H1 (cell line): ENCODE data around the gene NUDT12. TPM values are rescaled to one million over a fixed set of nuclear protein-coding genes. Genes with fewer than 3 reads are reported as not detected.

Source experiments
- CTCF ChIA-PET: fragments of 300-600 bp; sonication (Branson Sonifier 250); formaldehyde crosslinking; loops from one replicate; lab custom pipeline; 2021; ENCODE audit not compliant: partially characterized antibody; lab: Charles Lee
- POLR2A ChIA-PET: fragments of 300-600 bp; sonication (Branson Sonifier 250); formaldehyde crosslinking; loops from one replicate; lab custom pipeline; 2021; ENCODE audit warnings: inconsistent platforms; ENCODE audit not compliant: partially characterized antibody; lab: Charles Lee
- DNase-seq, 2 experiments: peaks; one replicate each; pipeline versions ENCODE4 v3.0.0 to v3.0.0-alpha.2; 2010 to 2022; ENCODE audit warnings: low spot score in 2 of 2, low read depth in 1 of 2, mixed read lengths in 1 of 2
- FAIRE-seq: peaks from 2 replicates; lab custom pipeline; 2011; peaks lifted over from hg19 to GRCh38; lab: Jason Lieb, UNC
- H2AFZ ChIP-seq: 2 replicates; pipeline ENCODE4 v1.8.1; 2012; ENCODE audit warnings: low read length, inconsistent platforms
- H2AK5ac ChIP-seq: 2 replicates; pipeline ENCODE4 v1.6.1; 2013; ENCODE audit warnings: low read depth, low read length
- H2BK120ac ChIP-seq: replicated peaks from 2 replicates; pipeline ENCODE3; 2013; ENCODE audit warnings: low read depth, low read length, inconsistent platforms
- H2BK12ac ChIP-seq: 2 replicates; pipeline ENCODE4 v1.6.1; 2013; ENCODE audit warnings: low read depth, low read length
- H2BK15ac ChIP-seq: 2 replicates; pipeline ENCODE4 v1.6.1; 2013; ENCODE audit warnings: low read length
- H2BK20ac ChIP-seq: 2 replicates; pipeline ENCODE4 v1.6.1; 2013; ENCODE audit warnings: low read length
- H2BK5ac ChIP-seq: 2 replicates; pipeline ENCODE4 v1.6.1; 2013; ENCODE audit warnings: low read depth, low read length
- H3K14ac ChIP-seq: 2 replicates; pipeline ENCODE4 v1.6.1; 2013; ENCODE audit warnings: inconsistent platforms; ENCODE audit not compliant: insufficient read length
- H3K18ac ChIP-seq: 2 replicates; pipeline ENCODE4 v1.6.1; 2013; ENCODE audit warnings: low read length; ENCODE audit errors: extremely low read depth
- H3K23ac ChIP-seq: 2 replicates; pipeline ENCODE4 v1.6.1; 2013; ENCODE audit warnings: inconsistent platforms; ENCODE audit not compliant: insufficient read length
- H3K23me2 ChIP-seq: 2 replicates; pipeline ENCODE4 v1.6.1; 2013; ENCODE audit warnings: low read depth, low read length
- H3K27ac ChIP-seq: 2 replicates; pipeline ENCODE4 v1.6.1; 2011; ENCODE audit warnings: low read depth, low read length, inconsistent platforms
- H3K27me3 ChIP-seq, 4 experiments: replicated peaks in 1 of 4; 1 replicate in 1 of 4; 2 replicates in 3 of 4; pipeline versions ENCODE4 v1.6.1 to v1.8.1; 2011 to 2013; ENCODE audit warnings: low read length in 3 of 4, mild to moderate bottlenecking in 3 of 4, inconsistent platforms in 2 of 4, mixed read lengths in 2 of 4, moderate library complexity in 1 of 4; ENCODE audit not compliant: control insufficient read depth in 3 of 4, insufficient read depth in 3 of 4; ENCODE audit errors: extremely low read depth in 1 of 4
- H3K36me3 ChIP-seq, 4 experiments: 2 replicates each; pipeline versions ENCODE4 v1.6.1 to v1.8.1; 2011 to 2013; ENCODE audit warnings: mild to moderate bottlenecking in 4 of 4, low read length in 3 of 4, moderate library complexity in 2 of 4, control low read depth in 1 of 4, inconsistent platforms in 1 of 4; ENCODE audit not compliant: insufficient read depth in 4 of 4, control insufficient read depth in 2 of 4
- H3K4ac ChIP-seq: replicated peaks from 2 replicates; pipeline ENCODE3; 2013; ENCODE audit warnings: low read length, low read depth, mixed read lengths, inconsistent platforms; ENCODE audit not compliant: insufficient read length
- H3K4me1 ChIP-seq, 4 experiments: replicated peaks in 1 of 4; 1 replicate in 1 of 4; 2 replicates in 3 of 4; pipeline versions ENCODE4 v1.6.1 to v1.8.1; 2011 to 2013; ENCODE audit warnings: low read length in 3 of 4, inconsistent platforms in 2 of 4, mixed read lengths in 1 of 4; ENCODE audit not compliant: insufficient read depth in 4 of 4, control insufficient read depth in 3 of 4
- H3K4me2 ChIP-seq, 2 experiments: 2 replicates each; pipeline versions ENCODE4 v1.6.1 to v1.8.1; 2011 to 2013; ENCODE audit warnings: low read depth in 2 of 2, low read length in 2 of 2, control low read depth in 1 of 2, inconsistent platforms in 1 of 2, mild to moderate bottlenecking in 1 of 2; ENCODE audit not compliant: insufficient read depth in 1 of 2
- H3K4me3 ChIP-seq, 4 experiments: fragments of 200-600, 300-600 bp in 1 of 4; sonication (generic), shearing (Covaris generic), sonication (Bioruptor Twin) in 1 of 4; 2 replicates each; pipeline versions ENCODE4 v1.5.1 to v1.8.1; 2011 to 2016; ENCODE audit warnings: low read length in 4 of 4, low read depth in 3 of 4, control low read depth in 2 of 4, inconsistent platforms in 2 of 4, mild to moderate bottlenecking in 2 of 4, mixed read lengths in 1 of 4, moderate library complexity in 1 of 4; ENCODE audit not compliant: insufficient read depth in 2 of 4; ENCODE audit errors: extremely low read depth in 1 of 4
- H3K56ac ChIP-seq: replicated peaks from 2 replicates; pipeline ENCODE3; 2013; ENCODE audit warnings: low read depth, mild to moderate bottlenecking, mixed read lengths, low read length, inconsistent platforms; ENCODE audit not compliant: insufficient read length
- H3K79me1 ChIP-seq: 2 replicates; pipeline ENCODE4 v1.6.1; 2013; ENCODE audit warnings: low read depth, low read length, control low read depth
- H3K79me2 ChIP-seq, 2 experiments: 2 replicates each; pipeline versions ENCODE4 v1.6.1 to v1.8.1; 2012 to 2013; ENCODE audit warnings: low read length in 2 of 2, mild to moderate bottlenecking in 2 of 2, inconsistent platforms in 1 of 2; ENCODE audit not compliant: insufficient read depth in 2 of 2, control insufficient read depth in 1 of 2
- H3K9ac ChIP-seq, 4 experiments: replicated peaks in 1 of 4; 1 replicate in 1 of 4; 2 replicates in 3 of 4; pipeline versions ENCODE4 v1.6.1 to v1.8.1; 2011 to 2013; ENCODE audit warnings: low read depth in 3 of 4, low read length in 3 of 4, control low read depth in 2 of 4, mild to moderate bottlenecking in 2 of 4, moderate library complexity in 2 of 4, inconsistent platforms in 1 of 4; ENCODE audit errors: extremely low read depth in 1 of 4
- H3K9me3 ChIP-seq, 2 experiments: 2 replicates each; pipeline versions ENCODE4 v1.6.1 to v1.8.1; 2012 to 2013; ENCODE audit warnings: mild to moderate bottlenecking in 2 of 2, moderate library complexity in 2 of 2, control low read depth in 1 of 2, inconsistent platforms in 1 of 2, low read depth in 1 of 2, low read length in 1 of 2, mixed read lengths in 1 of 2; ENCODE audit not compliant: insufficient read depth in 2 of 2
- H4K20me1 ChIP-seq, 2 experiments: replicated peaks in 1 of 2; 2 replicates each; pipeline versions ENCODE3 to v1.8.1; 2011 to 2013; ENCODE audit warnings: inconsistent platforms in 2 of 2, low read length in 2 of 2, mild to moderate bottlenecking in 1 of 2; ENCODE audit not compliant: insufficient read depth in 2 of 2, control insufficient read depth in 1 of 2
- H4K5ac ChIP-seq: 2 replicates; pipeline ENCODE4 v1.6.1; 2013; ENCODE audit warnings: low read length, low read depth, mixed read lengths, inconsistent platforms; ENCODE audit not compliant: insufficient read length
- H4K8ac ChIP-seq: 2 replicates; pipeline ENCODE4 v1.8.0; 2013; ENCODE audit warnings: mild to moderate bottlenecking, moderate library complexity, low read length, inconsistent platforms; ENCODE audit not compliant: insufficient read depth; ENCODE audit errors: extremely low read depth
- H4K91ac ChIP-seq: replicated peaks from 2 replicates; pipeline ENCODE3; 2013; ENCODE audit warnings: low read length, mixed read lengths, inconsistent platforms; ENCODE audit not compliant: insufficient read length
- JUN ChIP-seq: IDR thresholded peaks from 2 replicates; pipeline ENCODE4 v1.6.1; 2011; ENCODE audit warnings: low read depth, mild to moderate bottlenecking, improper control_type of control experiment, low read length
- KDM1A ChIP-seq: fragments of 200-600, 300-600 bp; sonication (generic); IDR thresholded peaks from 2 replicates; pipeline ENCODE4 v1.7.1; 2016; ENCODE audit warnings: mild to moderate bottlenecking, low read length, borderline replicate concordance
- KDM5A ChIP-seq: fragments of 200-600 bp; IDR thresholded peaks from 2 replicates; pipeline ENCODE4 v1.7.1; 2012; ENCODE audit warnings: mild to moderate bottlenecking, low read length, inconsistent platforms, mixed read lengths
- WGBS, 2 experiments: shearing (Covaris generic) in 1 of 2; methylation state at CpG; one replicate each; pipeline versions ENCODE4 v1.1.6 to v1.1.7; 2013 to 2015; ENCODE audit warnings: low lambda C conversion rate in 2 of 2, mixed read lengths in 2 of 2, inconsistent platforms in 1 of 2, low coverage in 1 of 2, missing lambda C conversion rate in 1 of 2; ENCODE audit not compliant: insufficient replicate concordance in 2 of 2, insufficient coverage in 1 of 2, insufficient read length in 1 of 2; ENCODE audit errors: extremely low coverage in 1 of 2, missing lambda C conversion rate in 1 of 2; 5-methylcytosine and 5-hydroxymethylcytosine counted together
- polyA plus RNA-seq, 7 experiments: library from polyadenylated mRNA; depleted of rRNA in 3 of 7; stranded (reverse) in 5 of 7; unstranded in 2 of 7; fragments of >200 nt in 5 of 7; fragments of 200-250 nt in 2 of 7; gene quantifications; 1 replicate in 5 of 7; 2 replicates in 1 of 7; 4 replicates in 1 of 7; pipeline versions ENCODE4 v1.2.1 to v1.2.3, GENCODE V29; 2011 to 2013; ENCODE audit warnings: missing spikeins in 2 of 7, mixed read lengths in 2 of 7
- total RNA-seq: library from RNA; stranded (reverse); fragmentation: NEBNext Ultra II Directional; extraction: Animal tissue kit (Norgen Biotek cat#: 25700); gene quantifications from 2 replicates; pipeline ENCODE4 v1.2.1, GENCODE V29; 2021

Gene NUDT12
- total and polyA plus RNA-seq, 2 of the 8 experiments (the other 6 are each of a cell fraction or from before 2014, with no cell fraction given) = 3.6 to 12.5 TPM

- Histone ChIP-seq H2AK5ac (no peak overlapping the region), H3K18ac (no peak overlapping the region), H2BK12ac (no peak overlapping the region), H3K14ac (no peak overlapping the region), H3K79me1 (no peaks in the 10 kb centered on the region), H2AFZ (no peak overlapping the region), H3K4me2 (no peak overlapping the region), H2BK5ac (no peak overlapping the region), H3K23me2 (no peaks in the 10 kb centered on the region), H4K8ac (no peak overlapping the region), H3K56ac (no peak overlapping the region), H4K20me1 (no peaks in the 10 kb centered on the region), H4K5ac (no peak overlapping the region), H2BK20ac (no peak overlapping the region), H2BK15ac (no peak overlapping the region), H2BK120ac (no peak overlapping the region), H3K4ac (no peak overlapping the region), H3K79me2 (no peaks in the 10 kb centered on the region), H3K4me1 (no peaks in the 10 kb centered on the region), H3K27ac (no peak overlapping the region), H4K91ac (no peak overlapping the region), H3K9me3 (no peaks in the 10 kb centered on the region), H3K23ac (no peak overlapping the region), H3K4me3 (no peak overlapping the region), H3K9ac (no peak overlapping the region), H3K36me3 (no peaks in the 10 kb centered on the region), H3K27me3 (no peaks in the 10 kb centered on the region)
- ChIA-PET POLR2A (no interaction called here), CTCF (no interaction called here)
- TF ChIP-seq JUN (no peak), KDM5A (no peak), KDM1A (no peak)
- DNase-seq (no peak), FAIRE-seq (no peak)
- WGBS, 2 experiments = 86% methylated on average over 3 of the region's 3 CpGs; no CpG with 5 or more reads in 1 of the 2 experiments
Measured at GRCh38 chr5:103523319-103523718, 39.3 kb downstream of the NUDT12 start.
